Adrenal gland (tissue), 12 donors: ENCODE data around the gene DLGAP1. TPM values are rescaled to one million over a fixed set of nuclear protein-coding genes. Genes with fewer than 3 reads are reported as not detected.

ENCODE experiments used
- DNase-seq, 7 donors: peaks; one replicate each; pipeline ENCODE4 v3.0.0-alpha.2; 2019 to 2020
- H3K27ac ChIP-seq, 5 donors: fragments of 200-600 bp; sonication (generic) in 4 of 5; 1 replicate in 3 of 5; 2 replicates in 2 of 5; pipeline versions ENCODE4 v1.5.1 to v1.8.0; 2016 to 2020; ENCODE audit warnings: mild to moderate bottlenecking in 1 of 5
- H3K27me3 ChIP-seq: fragments of 200-600 bp; 2 replicates; pipeline ENCODE4 v1.8.0; 2021
- H3K36me3 ChIP-seq, 2 donors: fragments of 200-600 bp; replicated peaks in 1 of 2; 1 replicate in 1 of 2; 2 replicates in 1 of 2; pipeline versions ENCODE4 v1.5.1 to v1.8.0; 2018 to 2022
- H3K4me1 ChIP-seq, 2 donors: fragments of 200-600 bp; replicated peaks in 1 of 2; 1 replicate in 1 of 2; 2 replicates in 1 of 2; pipeline versions ENCODE4 v1.5.1 to v1.8.0; 2018 to 2021
- H3K4me3 ChIP-seq, 4 donors: fragments of 200-600 bp; sonication (generic) in 3 of 4; one replicate each; pipeline ENCODE4 v1.5.1; 2016 to 2018
- H3K9me3 ChIP-seq, 3 donors: fragments of 200-600 bp; sonication (generic) in 1 of 3; replicated peaks in 1 of 3; 1 replicate in 2 of 3; 2 replicates in 1 of 3; pipeline versions ENCODE4 v1.5.1 to v1.8.0; 2016 to 2021
- CTCF ChIP-seq, 6 experiments: fragments of 450-650 bp in 4 of 6; fragments of 200-600 bp in 2 of 6; sonication (generic) in 1 of 6; IDR thresholded peaks; 1 replicate in 5 of 6; 2 replicates in 1 of 6; pipeline versions ENCODE4 v1.5.1 to v1.8.0; 2016 to 2021; ENCODE audit warnings: antibody characterized with exemption in 6 of 6, mild to moderate bottlenecking in 2 of 6, moderate library complexity in 1 of 6
- POLR2A ChIP-seq, 2 donors: fragments of 450-650 bp; IDR thresholded peaks; one replicate each; pipeline ENCODE4 v1.6.1; 2017; ENCODE audit warnings: antibody characterized with exemption in 2 of 2, mild to moderate bottlenecking in 2 of 2, moderate library complexity in 1 of 2
- WGBS, 4 donors: extraction: QIAGEN DNeasy Blood & Tissue Kit in 2 of 4; methylation state at CpG; one replicate each; pipeline versions ENCODE4 v1.1.5 to v1.1.7; 2013 to 2017; 5-methylcytosine and 5-hydroxymethylcytosine counted together
- intact Hi-C, 2 donors: fragments of 100-400 bp; cut with DNase I; formaldehyde crosslinking; loops; one replicate each; pipeline versions ENCODE4 v1.14.1 to v1.15.0; 2022 to 2023
- polyA plus RNA-seq, 3 donors: library from polyadenylated mRNA; stranded (reverse); fragments of 200-250 nt in 2 of 3; fragments of 350-450 nt in 1 of 3; fragmentation: Illumina TruSeq in 1 of 3; extraction: RNeasy Lipid Tissue Mini Kit (QIAGEN cat#74804) in 1 of 3; gene quantifications; one replicate each; pipeline ENCODE4 v1.2.3, GENCODE V29; 2013 to 2014
- total RNA-seq, 9 donors: library from RNA; depleted of rRNA in 4 of 9; stranded (reverse); fragments of >200 nt in 4 of 9; fragments of 120-200 nt in 1 of 9; fragmentation: NEBNext Ultra II Directional in 1 of 9; extraction: Animal tissue kit (Norgen Biotek cat#: 25700) in 1 of 9; gene quantifications; one replicate each; pipeline versions ENCODE4 v1.1.0 to v1.2.4, GENCODE V29; 2013 to 2023
- donor health status: healthy with polysubstance abuse.
- donor health status: Bipolar disorder and iron deficiency.
- donor health status: DM: yes; HTN: yes; CAD: no.
- donor health status: DM: no; HTN: no; CAD: no.
- donor health status: DM: no; HTN: no; CAD: no.
- donor health status: DM: yes; HTN: yes; CAD: no.

The DLGAP1 gene
- total and polyA plus RNA-seq, 12 donors: 1.7 to 30.9 (median 12.9) TPM

GRCh38 chr18:4417714-4418113 is 37.4 kb downstream of the DLGAP1 start:
- Histone ChIP-seq H3K36me3 (no peaks in the 10 kb centered on the region), H3K4me1 (no peaks in the 10 kb centered on the region), H3K27ac (no peak overlapping the region), H3K27me3 (no peaks in the 10 kb centered on the region), H3K9me3 (no peaks in the 10 kb centered on the region), H3K4me3 (no peak overlapping the region)
- no peak for DNase-seq
- WGBS, 4 donors: 50 to 79% (median 73%) methylated on average over 4 of the region's 4 CpGs
- TF ChIP-seq POLR2A (IDR thresholded peaks at IDR 0.05) (no peak), CTCF (IDR thresholded peaks at IDR 0.05) (no peak)
- intact Hi-C loops: no loop called here

- no peaks in the 10 kb centered on the region for H3K4me1 ChIP-seq
- H3K27ac ChIP-seq: no peak overlapping the region
- no peak overlapping the region for H3K4me3 ChIP-seq
- TF ChIP-seq CTCF (IDR thresholded peaks at IDR 0.05) (no peak), POLR2A (IDR thresholded peaks at IDR 0.05) (no peak)
- H3K9me3 ChIP-seq: no peaks in the 10 kb centered on the region
- intact Hi-C loops: no loop called here
- WGBS, 4 donors: 72 to 82% (median 75%) methylated on average over 1 of the region's 1 CpG
- H3K27me3 ChIP-seq: no peaks in the 10 kb centered on the region
- H3K36me3 ChIP-seq: no peaks in the 10 kb centered on the region
- no peak for DNase-seq
These were observed 38.1 kb downstream of the DLGAP1 start for GRCh38 chr18:4416976-4417375.

DNA sequence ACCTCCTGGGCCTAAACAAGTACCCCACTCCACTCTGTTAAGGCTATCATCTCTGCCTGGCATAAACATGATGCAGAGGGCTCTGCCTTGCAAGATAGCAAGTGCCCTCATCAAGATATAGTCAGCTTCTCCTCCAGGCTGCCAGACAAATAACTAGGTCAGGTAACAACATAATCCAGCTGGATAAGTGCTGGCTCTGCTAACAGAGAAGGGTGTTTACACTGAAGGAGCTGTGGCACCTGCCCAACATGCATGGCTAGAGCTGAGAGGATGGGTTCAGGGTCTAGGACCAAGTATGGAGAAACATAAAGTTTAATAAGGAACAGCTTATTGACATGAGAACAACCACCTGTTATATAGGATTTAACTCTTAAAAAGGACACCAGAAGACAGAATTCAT is 42.8 kb downstream of the DLGAP1 start:
- Histone ChIP-seq H3K4me3 (no peak overlapping the region), H3K27ac (no peak overlapping the region), H3K9me3 (no peaks in the 10 kb centered on the region), H3K36me3 (no peaks in the 10 kb centered on the region), H3K4me1 (no peaks in the 10 kb centered on the region), H3K27me3 (no peaks in the 10 kb centered on the region)
- DNase-seq: no peak
- TF ChIP-seq POLR2A (IDR thresholded peaks at IDR 0.05) (no peak), CTCF (IDR thresholded peaks at IDR 0.05) (no peak)
- intact Hi-C loops: no loop called here

DNA sequence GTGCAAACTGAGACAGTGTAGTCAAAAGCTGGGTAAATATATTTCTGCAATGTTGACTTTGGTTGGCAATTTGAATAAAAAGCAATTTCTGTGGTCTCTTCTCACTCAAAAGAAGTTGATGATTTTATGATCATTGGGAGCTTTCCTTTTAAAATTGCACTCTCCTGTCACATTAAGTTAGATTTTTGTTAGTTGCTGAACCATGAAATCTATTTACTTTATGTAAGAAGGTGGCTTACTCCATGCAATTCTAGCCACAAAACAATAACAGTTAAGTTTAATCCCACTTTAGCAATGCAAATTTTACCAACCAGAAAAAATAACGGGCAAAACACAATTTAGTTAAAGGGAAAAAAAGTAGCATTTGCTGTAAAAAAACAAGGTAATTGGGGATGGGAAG is 48.3 kb downstream of the DLGAP1 start:
- H3K27me3 ChIP-seq: no peaks in the 10 kb centered on the region
- H3K4me3 ChIP-seq: no peak overlapping the region
- no peaks in the 10 kb centered on the region for H3K36me3 ChIP-seq
- intact Hi-C loops: no loop called here
- TF ChIP-seq CTCF (IDR thresholded peaks at IDR 0.05) (no peak), POLR2A (IDR thresholded peaks at IDR 0.05) (no peak)
- WGBS, 4 donors: 52 to 74% (median 64%) methylated on average over 1 of the region's 1 CpG
- no peak for DNase-seq
- H3K9me3 ChIP-seq: no peaks in the 10 kb centered on the region
- H3K27ac ChIP-seq: no peak overlapping the region
- H3K4me1 ChIP-seq: no peaks in the 10 kb centered on the region
